ENCODE results near the gene CLASP1.
"Not testable (repeated sequence)": the region's sequence is repeated elsewhere in the genome, so short reads cannot be mapped to it uniquely, and the experiment has no call there.

Gene CLASP1

DNA sequence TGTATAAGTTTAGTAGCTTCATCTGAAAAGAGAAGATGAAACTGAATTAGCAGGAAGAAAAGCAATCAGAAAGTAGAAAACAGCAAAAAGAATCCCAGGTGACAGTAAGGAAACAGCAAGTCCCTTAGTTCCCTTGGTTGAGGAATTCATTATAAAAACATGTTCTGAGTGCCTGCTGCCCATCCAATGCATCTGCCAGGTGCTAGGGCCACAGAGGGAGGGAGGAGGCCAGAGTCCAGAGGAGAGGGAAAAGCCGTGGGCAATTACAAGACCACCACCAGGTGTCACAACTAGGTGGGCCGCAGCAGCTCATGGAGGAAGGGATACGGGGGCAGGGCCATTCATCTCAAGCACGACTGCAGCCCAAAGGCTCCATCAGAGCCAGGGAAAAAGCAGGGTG is 308.3 kb downstream of the CLASP1 start:
- DNase-seq, result no peak

DNA sequence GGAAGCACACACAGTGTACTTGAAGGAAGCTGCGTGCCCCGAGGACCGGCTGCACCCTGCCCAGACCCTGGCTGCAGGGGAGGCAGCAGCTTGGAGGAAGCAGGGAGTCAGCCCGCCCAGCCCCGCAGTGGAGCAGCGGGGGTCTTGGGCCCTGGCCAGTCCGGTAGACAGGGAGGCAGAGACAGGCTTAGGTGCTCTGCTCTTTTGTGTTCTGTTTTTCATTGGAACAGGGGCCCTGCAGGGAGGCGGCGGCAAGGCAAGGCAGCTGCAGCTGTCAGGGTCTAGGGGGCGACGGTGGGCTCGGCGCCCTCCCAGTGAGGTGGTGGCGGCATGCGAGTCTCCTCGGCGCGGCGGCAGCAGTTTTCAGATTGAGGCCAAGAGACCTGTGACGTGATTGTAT is 311.0 kb downstream of the CLASP1 start:
- no peak for DNase-seq

DNA sequence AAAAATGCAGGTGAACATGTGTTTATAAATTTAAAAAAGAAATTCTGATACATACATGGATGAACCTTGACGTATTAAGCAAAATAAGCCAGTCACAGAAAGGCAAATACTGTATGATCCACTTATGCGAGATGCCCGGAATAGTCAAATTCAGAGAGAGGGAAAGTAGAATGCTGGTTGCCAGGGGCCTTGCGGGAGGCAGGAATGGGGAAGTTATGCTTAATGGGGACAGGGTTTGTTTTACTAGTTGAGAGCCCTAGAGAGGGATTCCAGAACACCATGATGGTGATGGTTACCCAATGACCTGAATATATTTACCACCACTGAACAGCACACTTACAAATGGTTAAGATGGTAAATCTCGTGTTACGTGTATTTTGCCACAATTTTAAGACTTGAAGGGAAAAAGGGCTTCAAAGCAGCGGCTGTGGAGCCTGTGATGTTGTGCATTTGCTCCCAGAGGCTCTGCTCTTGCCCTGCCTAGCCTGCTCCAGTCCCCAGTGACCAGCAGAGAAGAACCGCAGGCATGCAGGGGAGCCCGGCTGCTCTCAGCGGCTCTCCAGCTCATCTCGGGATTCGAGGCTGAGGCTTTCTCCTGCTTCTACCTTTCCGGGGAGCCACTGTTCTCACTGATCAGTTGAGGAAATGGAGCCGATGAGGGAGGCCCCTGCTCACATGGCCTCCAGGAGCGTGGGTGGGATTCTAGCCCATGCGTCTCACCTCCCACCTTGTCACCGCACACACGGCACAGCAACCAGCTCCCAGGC is 312.6 kb downstream of the CLASP1 start:
- DNase-seq, result no peak

DNA sequence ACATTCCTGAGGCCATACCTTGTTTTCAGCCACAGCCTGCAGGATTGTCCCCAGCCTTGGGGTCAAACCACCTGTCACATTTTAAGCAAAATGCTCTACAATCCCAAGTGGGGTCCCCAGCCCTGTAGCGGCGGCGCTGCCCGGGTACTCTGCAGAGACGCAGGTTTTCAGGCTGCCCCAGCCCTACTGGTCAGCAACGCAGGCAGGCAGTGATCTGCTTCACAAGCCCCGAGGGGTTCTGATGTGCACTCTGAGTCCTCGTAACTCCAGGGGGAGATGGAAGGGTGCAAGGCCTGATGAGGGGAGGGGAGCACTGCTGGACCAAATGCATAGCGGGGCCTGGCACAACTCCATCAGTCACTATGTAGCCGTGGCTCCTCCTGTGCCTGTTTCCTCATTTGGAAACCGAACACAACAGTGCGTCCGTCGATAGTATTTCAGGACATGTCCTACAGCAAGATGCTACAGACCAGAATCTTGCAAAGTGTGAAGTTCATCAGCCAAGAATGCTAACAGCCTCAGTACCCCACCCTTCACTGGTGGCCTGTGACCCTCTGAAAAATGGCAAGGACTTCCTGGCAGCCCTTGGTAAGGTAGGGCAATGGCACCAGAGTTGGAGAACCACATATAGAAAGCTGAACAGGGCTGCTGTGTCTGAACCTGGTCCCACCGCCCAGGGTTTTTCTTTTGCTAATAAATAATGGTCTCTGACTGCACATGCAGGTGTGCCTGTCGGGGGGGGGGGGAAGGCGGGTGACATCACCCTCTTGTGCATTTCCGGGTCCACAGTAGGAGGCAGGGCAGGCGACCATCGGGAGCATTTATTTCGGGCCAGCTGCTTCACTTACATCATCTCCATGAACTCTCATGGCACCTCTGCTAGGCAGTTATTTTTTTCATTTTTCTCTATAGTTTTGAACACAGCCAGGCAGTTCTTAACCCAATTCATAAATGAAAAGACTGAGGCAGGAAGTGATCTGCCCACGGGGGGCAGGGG is 313.7 kb downstream of the CLASP1 start:
- no peak for DNase-seq

DNA sequence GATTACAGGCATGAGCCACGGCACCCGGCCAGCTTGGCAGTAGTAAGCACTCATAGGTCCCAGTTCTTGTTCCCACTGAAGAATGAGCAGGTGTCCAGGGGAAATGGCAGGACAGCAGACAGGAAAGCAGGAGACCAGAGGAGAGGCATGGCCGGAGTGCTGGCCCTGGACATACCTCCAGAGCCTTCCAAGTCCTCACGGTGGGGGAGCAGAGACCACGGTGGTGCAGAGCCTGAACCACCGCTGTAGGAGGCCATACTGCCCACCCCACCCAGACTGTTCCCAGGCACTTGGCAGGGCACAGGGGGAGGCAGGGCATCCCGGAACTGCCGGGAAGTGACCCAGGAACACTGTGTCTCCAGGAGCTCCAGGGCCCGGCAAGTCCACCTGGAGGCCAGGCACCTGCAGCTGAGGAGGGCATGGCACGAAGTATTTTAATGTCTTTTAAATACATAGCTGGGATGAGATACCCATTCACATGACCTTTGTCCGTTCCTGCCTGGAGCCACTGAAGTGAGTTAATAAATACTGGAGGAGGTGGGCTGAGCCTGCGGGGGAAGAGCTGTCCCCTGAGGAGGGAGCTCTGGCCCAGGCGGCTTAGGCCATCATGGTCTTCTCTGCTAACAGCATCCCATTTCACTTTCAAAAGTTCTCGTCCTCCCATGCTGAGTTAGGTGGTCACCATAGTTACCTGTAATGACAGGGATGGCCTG is 314.5 kb downstream of the CLASP1 start:
- DNase-seq, result no peak

DNA sequence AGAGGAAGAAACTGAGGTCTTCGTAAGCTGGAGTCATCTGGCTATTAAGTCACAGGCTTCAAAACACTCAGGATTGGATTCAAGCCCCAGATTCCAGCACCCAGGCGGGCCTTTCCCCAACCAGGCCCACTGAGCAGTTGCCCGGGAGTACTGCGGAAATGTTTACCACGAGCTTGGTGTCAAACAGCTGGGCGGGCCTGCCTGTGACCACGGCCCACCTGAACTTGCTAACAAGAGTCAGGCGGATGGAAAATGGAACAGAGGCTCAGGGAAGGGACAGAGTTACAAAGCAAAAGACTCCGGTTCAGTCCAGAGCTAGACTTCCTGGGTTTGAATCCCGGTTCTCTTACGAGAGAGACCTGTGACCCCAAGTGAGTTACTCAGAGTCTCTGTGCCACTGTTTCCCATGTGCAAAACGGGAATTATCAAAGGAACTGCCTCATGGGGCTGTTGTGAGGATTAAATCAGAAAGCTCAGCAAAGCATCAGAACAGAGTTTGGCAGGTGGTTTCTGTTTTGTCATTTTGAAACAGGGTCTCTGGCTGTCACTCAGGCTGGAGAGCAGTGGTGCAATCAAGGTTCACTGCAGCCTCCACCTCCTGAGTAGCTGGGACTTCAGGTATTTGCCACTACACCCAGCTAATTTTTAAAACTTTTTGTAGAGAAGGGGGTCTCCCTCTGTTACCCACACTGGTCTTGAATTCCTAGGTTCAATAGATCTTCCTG is 315.3 kb downstream of the CLASP1 start:
- DNase-seq, result no peak

DNA sequence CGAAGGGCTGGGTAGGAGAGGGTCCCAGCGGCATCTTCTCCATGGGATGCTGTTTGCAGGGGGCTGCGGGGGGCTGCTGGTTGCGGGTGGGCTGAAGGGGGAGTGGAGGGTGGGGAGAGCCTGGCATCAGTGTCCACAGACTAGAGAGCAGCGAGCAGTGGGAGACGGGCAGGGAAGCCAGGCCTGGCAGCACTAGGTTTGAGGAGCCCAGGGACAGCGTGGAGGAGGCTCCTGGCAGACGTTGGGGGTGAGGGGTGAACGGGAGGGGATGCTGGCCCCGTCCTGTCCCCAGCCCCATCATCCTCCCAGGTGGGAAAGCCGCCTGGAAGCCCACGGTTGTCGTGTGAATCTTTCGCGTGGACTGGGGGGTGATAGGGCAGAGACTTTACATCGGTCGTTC is 316.0 kb downstream of the CLASP1 start:
- DNase-seq, result no peak

DNA sequence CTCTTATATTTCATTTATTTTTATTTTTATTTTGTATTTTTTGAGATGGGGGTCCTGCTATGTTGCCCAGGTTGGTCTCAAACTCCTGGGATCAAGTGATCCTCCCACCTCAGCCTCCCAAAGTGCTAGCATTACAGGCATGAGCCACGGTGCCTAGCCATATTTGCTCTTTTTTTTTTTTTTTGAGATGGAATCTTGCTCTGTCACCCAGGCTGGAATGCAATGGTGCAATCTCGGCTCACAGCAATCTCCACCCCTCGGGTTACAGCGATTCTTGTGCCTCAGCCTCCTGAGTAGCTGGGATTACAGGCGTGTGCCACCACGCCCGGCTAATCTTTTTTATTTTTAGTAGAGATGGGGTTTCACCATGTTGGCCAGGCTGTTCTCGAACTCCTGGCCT is 317.9 kb downstream of the CLASP1 start:
- DNase-seq, result not testable (repeated sequence)

DNA sequence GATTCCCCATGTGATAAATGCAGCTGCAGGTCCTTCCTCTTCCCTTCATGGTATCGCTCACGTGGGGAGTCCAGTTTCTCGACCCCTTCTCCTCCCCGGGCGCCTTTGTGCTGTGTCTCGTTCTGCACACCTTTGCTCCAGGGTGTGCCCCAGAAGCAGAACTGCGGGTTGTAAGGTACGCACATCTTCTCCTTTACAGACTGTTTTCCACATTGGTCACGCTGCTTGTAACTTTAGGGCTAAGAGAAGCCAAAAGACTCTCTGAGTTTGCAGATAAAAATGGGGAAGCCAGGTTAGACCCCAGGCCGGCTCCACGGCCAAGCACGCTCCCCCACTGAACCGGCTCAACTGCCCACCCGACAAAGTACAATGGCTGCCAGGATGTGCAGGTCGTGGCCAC is 318.3 kb downstream of the CLASP1 start:
- no peak for DNase-seq

DNA sequence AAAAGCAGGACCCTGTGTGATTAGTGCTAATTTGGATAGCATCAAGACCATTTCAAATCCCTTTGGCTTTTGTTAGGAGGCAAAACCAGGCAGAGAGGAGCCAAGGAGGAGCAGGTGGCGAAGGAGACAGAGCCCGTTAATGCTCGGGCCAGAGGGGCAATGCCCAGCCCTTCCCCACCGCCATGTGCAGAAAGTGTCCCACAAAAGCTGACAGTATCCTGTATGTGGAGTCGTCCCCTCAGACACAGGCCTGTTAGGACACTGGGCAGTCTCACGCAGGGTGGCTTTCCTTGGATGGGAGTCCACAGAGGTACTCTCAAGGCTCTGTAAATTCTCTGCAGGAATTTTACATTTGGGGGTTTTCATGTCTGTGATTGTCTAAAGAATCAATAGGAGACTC is 319.5 kb downstream of the CLASP1 start:
- no peak for DNase-seq

DNA sequence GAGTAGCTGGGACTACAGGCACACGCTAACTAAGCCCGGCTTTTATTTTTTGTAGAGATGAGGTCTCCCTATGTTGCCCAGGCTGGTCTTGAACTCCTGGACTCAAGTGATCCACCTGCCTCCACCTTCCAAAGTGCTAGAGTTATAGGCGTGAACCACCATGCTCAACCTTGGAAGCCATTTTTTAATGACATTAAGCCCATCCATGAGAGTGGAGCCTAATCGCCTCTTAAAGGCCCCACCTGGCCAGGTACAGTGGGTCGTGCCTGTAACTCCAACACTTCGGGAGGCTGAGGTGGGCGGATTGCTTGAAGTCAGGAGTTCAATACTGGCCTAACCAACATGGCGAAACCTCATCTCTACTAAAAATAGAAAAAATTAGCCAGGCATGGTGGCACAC is 322.6 kb downstream of the CLASP1 start:
- no peak for DNase-seq

DNA sequence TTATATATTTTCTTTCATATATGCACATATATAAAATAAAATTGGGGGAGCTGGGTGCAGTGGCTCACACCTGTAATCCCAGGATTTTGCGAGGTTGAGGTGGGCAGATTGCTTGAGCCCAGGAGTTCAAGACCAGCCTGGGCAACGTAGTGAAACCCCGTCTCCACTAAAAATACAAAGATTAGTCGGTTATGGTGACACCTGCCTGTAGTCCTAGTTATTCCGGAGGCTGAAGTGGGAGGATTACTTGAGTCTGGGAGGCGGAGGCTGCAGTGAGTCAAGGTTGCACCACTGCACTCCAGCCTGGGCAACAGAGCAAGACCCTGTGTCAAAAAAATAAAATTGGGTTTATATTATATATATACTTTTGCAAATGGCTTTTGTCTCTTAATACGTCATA is 324.7 kb downstream of the CLASP1 start:
- DNase-seq, result no peak

DNA sequence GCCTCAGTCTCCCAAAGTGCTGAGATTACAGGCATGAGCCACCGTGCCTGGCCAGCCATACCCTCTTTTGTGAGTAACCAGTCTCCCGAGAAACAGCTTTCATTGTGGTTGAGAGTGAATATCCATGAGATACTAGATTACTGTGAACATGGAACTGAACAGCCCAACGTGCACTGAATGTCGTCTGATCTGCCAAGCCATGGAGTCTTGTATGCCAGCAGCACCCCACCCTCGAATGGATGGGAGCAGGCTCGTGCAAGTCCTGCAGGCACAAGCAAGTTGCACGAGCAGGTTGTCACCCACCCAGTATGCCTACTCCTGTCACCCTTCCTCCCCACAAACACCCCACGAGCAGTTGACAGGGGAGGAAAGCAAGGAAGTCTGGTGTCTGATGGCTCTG is 327.8 kb downstream of the CLASP1 start:
- DNase-seq, result no peak

DNA sequence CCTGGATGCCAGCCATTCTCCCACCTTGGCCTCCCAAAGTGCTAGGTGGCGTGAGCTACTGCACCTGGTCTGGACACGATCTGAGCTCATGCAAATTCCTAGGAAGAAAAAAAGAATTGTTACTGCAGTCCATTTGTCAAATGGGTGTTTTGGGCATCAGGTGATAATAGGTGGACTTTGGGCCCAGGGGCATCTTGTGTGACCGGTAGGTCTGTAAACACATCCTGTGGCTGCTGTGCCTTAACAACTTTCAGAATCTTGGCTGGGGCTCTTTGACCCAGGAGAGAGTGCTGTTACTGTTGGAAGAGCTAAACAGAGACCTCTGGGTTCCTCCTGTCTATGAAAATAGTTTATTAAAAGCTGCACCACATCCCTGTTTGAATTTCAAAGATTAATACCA is 329.3 kb downstream of the CLASP1 start:
- no peak for DNase-seq

DNA sequence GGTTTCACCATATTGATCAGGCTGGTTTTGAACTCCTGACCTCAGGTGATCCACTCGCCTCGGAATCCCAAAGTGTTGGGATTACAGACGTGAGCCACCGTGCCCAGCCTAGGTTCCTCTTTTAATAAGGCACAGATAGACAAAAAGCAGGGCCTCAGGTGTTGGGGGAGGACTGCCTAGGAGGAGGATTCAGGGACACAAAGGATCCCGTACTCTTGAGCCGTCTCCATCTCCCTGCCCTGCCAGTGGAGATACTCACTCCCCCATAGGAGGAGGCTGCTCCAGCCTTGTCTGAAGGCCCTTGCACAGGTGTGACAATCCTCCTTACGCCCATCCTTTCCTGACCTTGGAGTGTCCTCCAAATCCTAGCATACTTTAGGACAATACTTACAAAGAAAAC is 332.3 kb downstream of the CLASP1 start:
- no peak for DNase-seq

DNA sequence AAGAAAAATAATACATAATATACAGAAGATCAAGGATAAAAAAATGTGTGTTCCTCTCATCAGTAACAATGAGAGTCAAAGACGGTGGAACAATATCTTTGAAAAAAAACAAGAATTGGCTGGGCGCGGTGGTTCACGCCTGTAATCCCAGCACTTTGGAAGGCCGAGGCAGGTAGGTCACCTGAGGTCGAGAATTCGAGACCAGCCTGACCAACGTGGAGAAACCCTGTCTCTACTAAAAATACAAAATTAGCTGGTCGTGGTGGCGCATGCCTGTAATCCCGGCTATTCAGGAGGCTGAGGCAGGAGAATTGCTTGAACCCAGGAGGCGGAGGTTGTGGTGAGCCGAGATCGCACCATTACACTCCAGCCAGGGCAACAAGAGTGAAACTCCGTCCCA is 335.6 kb downstream of the CLASP1 start:
- not testable (repeated sequence) for DNase-seq

DNA sequence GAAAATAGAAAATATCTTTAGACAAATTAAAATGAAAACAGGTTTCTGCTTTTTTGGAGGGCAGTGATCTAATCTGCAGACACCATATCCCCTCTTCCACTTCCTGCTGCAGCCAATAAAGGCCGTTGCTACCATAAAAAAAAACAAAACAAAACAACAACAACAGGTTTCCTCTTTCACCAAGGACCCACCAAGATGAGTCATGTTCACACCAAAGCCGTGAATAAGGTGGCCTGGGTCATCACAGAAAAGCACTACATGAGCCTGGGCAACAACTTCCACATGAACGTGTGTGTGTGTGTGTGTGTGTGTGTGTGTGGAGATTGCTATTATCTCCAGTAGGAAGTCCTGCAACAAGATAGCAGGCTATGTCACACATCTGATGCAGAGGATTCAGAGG is 339.5 kb downstream of the CLASP1 start:
- no peak for DNase-seq

DNA sequence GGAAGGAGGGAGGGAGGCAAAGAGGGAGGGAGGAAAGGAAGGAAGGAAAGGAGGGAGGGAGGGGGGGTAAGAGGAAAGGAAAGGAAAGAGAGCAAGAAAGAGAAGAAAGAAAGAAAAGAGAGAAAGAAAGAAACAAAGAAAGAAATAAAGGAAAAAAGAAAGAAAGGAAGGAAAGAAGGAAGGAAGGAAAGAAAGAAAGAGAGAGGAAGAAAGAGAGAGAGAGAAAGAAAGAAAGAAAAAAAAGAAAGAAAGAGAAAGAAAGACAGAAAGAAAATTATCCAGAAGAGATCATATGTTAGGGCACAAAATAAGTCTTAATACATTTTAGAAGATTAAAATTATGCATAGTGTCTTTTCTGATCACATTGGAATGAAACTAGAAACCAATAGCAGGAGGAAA is 339.9 kb downstream of the CLASP1 start:
- DNase-seq, result no peak

DNA sequence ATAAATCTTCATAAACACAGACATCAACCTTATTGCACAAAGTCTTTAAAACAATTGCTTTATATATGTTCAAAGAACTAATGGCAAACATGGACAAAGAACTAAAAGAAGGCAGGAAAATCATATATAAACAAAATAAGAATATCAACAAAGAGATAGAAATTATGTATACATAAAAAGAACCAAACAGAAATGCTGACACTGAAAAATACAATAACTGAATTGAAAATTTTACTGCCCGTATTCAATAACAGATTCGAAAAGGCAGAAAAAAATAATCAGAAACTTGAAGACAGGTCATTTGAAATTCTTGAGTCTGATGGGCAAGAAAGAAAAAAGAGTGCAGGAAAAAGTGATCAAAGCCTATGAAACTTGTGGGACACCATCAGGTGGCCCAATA is 342.2 kb downstream of the CLASP1 start:
- no peak for DNase-seq

DNA sequence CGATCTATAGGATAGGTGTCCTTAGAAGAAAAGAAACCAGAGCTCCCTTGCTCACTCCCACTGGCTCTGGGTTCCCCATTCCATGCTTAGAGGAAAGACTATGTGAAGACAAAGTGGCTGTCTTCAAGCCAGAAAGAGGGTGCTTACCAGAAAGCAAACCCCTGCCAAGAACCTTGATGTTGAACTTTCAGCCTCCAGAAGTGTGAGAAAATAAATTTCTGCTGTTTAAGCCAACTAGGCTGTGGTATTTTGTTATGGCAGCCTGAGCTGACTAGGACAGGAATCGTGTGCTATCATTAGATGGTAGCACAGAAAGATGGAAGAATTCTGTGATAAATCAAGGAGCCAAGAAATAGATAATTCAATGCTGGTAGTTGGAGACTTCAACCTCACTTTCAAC is 344.3 kb downstream of the CLASP1 start:
- DNase-seq, result no peak

DNA sequence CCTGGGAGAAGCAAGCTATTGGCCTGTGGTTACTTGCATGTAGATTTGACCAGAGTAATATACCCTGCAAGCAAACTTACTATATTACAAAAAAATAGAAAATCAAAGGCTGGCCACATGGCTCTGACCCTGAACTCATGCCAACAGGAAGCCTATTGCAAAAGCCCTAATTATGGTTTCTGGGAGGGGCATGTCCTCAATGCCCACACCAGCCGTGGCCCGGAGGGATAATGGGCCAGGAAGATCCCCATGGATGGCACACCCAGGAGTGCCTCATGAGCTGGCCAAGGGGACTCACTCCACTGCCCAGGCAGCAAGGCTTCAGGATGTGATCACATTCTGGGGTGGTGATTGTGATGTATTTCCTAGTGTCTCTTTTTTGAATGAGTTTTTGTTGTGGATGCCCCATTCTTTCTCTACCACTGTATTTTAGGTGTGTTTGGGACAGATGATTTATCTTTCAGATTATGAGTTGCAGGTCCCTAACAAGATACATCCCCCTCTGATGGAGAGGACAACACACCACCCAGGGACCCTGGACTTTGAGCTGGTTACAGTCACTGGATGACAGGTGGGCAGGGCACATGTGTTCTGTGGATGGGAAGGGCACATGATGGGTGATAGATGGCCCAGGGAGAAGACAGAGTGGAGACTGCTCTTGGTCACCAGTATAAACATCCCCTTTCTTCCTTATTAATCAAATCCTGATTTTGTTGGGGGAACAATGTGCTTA is 345.6 kb downstream of the CLASP1 start:
- no peak for DNase-seq

DNA sequence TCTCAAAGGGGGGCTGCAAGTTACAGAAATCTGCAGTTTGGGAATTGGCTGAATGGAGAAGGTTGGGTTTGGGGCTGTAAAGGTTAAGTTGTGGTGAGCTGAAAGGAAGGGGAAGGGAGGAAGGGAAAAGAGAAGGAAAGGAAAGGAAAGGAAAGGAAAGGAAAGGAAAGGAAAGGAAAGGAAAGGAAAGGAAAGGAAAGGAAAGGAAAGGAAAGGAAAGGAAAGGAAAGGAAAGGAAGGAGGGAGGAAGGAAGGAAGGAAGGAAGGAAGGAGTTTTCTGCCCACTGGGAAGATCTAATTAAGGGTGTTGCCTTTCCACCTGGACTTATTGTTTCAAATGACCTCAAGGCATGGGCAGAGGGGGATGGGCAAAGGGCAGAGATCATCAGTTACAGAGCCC is 348.1 kb downstream of the CLASP1 start:
- not testable (repeated sequence) for DNase-seq
